B cell (primary cell): ENCODE results near the gene CNST.

Experiments used
- EZH2 ChIP-seq: IDR thresholded peaks from 2 replicates; pipeline ENCODE4 v1.6.1; 2012; ENCODE audit warnings: borderline replicate concordance, low read depth, mild to moderate bottlenecking, moderate library complexity, low read length; ENCODE audit not compliant: insufficient read depth, poor library complexity, severe bottlenecking
- TF ChIP-seq, protein P1 (sequence below): fragments of 200-600 bp; IDR thresholded peaks from one replicate; pipeline ENCODE4 v1.8.0; 2022; ENCODE audit warnings: antibody characterized with exemption, mild to moderate bottlenecking

- TF ChIP-seq, protein P1, sequence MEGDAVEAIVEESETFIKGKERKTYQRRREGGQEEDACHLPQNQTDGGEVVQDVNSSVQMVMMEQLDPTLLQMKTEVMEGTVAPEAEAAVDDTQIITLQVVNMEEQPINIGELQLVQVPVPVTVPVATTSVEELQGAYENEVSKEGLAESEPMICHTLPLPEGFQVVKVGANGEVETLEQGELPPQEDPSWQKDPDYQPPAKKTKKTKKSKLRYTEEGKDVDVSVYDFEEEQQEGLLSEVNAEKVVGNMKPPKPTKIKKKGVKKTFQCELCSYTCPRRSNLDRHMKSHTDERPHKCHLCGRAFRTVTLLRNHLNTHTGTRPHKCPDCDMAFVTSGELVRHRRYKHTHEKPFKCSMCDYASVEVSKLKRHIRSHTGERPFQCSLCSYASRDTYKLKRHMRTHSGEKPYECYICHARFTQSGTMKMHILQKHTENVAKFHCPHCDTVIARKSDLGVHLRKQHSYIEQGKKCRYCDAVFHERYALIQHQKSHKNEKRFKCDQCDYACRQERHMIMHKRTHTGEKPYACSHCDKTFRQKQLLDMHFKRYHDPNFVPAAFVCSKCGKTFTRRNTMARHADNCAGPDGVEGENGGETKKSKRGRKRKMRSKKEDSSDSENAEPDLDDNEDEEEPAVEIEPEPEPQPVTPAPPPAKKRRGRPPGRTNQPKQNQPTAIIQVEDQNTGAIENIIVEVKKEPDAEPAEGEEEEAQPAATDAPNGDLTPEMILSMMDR = no peak
- no peak for TF ChIP-seq EZH2
These were observed 80.9 kb downstream of the CNST start for GRCh38 chr1:246647113-246647512.
